HG03378 (cell line): ENCODE results near the gene KRABD2.
"Not testable (repeated sequence)": the region's sequence is repeated elsewhere in the genome, so short reads cannot be mapped to it uniquely, and the experiment has no call there.

ENCODE experiments used
- ATAC-seq: cut with Tn5 transposase; IDR thresholded peaks from one replicate; pipeline ENCODE4 v1.9.1; 2021; ENCODE audit warnings: mild to moderate bottlenecking, moderate library complexity; ENCODE audit not compliant: unreplicated experiment

KRABD2 gene

DNA sequence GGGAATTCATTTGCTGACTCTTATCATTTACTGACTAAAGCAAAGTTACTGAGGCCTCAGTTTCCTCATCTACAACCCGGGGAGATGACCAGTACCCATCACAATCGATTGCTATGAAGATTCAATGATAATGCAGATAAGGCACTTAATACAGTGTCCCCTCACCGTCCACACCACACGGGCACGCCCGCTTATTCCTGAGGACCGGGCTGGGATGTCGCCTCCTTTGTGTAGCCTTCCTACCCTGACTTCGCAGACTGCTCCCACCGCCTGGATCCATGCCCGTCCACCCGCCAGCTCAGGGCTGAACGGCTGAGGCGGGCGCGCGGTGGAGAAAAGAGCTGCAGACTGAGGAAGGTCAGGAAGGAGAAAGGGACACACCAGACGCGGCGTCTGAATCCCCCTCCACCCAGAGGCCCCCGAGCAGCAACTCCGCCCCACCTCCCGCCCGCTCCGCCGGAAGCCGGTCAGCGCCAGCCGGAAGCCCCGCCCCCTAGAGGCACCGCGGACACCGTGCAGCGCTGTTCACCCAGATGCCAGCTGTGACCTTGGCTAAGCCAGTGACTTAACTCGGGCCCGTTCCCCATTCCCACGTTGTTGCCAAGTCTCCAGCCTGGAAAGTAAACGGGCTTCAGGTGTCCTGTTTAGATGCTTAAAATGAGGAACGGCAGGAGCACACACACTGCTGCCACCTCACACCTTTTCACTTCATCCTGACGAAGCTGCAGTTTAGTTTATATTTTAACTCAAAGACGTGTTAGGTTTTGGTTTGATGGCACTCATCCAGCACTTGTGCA lies at the start of gene KRABD2:
TSS of gene KRABD2 (minus strand) at position 434 of the 797 bp plus-strand sequence.
- ATAC-seq, result no peak

- no peak for ATAC-seq
These were observed 45.1 kb upstream of the KRABD2 start for GRCh38 chr17:8421571-8421970.

- no peak for ATAC-seq
These were observed 43.8 kb upstream of the KRABD2 start for GRCh38 chr17:8420041-8420934.

DNA sequence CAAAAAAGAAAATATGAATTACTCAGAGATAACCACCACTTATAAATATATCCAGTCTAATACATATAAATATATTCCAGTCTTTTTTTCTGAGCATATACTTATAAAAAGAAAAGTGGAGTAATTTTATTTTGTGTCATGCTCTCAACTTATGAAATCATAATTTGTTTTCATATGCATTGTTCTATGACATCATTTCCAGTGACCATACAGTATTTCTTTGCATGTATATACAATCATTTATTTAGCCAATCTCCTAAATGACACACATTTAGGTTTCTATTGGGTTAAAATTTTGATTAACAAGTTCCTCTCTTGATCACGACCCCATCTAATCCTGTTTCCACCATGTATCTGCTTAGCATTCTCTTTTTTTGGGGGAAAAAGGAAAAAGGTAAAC lies 42.8 kb upstream of the KRABD2 start:
- no peak for ATAC-seq

GRCh38 chr17:8418471-8418870 lies 42.0 kb upstream of the KRABD2 start:
- ATAC-seq, result no peak

DNA sequence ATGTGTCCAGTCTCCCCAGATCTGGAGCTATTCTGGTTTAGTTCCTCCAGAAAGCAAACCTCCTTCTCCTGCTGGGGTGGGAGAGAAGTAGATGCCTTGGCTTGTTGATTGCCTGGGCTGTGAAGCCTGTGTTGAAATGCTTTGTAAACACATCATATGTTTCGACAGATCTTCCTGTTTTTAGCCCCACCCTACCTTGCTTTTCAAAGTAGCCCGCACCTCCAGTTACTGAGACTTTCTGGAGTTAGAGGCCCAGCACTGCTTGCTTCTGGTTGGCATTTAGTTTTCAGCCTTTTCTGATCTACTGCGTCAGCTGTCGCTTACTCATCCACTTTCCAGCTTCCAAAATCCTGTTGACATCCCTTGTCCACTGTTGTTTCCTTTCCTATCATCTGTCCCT lies 41.3 kb upstream of the KRABD2 start:
- no peak for ATAC-seq

DNA sequence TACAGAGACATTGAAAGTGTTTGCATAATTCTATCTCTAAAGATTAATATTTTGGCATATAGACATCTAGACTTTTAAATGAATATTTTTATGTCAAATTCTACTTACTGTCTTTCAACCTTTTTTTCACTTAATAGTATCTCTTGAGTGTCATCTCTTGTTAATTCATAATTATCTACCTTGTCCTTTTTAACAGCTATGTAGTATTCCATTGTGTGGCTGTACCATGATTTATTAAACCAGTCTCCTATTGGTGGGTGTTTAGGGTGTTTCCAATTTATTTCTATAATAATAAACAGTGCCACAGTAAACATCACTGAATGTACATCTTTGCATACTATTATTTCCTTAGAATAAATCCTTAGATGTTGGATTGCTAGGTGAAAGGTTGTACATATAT lies 37.4 kb upstream of the KRABD2 start:
- ATAC-seq, result no peak

DNA sequence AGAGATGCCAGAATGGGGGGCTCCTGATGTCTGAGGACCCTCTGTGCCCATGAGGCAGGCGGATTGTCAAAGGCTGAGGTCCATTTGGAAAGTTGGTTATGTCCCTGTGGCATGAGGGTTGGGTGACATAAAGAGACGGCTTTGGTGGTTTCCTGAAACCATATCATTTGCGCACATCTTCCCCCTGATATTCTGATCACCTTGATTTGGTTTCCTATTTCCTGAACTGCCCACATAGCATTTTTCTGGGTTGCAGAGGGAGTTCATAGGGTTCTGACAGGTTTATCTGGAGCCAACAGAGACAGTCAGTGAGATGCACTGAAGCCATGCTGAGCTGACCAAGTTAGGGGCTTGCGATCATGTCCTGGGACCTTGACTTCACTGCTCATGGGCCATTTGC lies 36.8 kb upstream of the KRABD2 start:
- ATAC-seq, result no peak

DNA sequence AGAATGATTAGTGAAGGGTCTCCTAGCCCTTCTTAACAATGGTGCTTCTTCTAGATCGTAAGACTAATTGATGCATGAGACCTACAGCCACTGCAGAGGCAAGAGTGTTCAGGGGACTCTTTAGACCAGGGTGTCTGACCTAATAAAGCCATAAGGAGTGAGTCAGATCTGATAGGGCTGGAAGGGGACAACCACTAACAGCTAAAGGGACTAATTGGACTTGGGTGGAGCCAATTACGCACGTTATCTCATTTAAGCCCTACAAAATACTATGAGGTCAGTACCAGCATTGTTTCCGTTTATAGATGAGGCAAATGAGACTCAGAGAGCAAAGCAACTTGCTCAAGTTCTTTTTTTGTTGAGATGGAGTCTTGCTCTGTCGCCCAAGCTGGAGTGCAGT lies 35.6 kb upstream of the KRABD2 start:
- ATAC-seq, result no peak

DNA sequence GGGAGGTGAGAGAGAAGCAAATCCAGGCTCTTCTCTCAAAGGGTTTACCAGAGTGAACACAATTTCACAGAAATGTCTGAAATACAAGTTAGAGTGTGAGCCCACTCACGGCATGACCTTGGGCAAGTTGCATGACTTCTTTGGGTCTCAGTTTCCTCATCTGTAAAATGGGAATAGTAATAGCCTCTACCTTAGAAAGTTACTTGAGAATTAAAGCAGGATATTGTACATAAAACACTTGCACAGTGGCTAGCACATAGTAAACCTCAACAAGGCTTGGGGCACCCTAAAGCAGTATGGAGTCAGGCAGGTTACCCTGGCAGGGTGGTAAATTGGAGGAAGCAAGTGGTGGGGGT lies 34.4 kb upstream of the KRABD2 start:
- ATAC-seq, result no peak

- ATAC-seq, result no peak
These were observed 33.7 kb upstream of the KRABD2 start for GRCh38 chr17:8409966-8410882.

DNA sequence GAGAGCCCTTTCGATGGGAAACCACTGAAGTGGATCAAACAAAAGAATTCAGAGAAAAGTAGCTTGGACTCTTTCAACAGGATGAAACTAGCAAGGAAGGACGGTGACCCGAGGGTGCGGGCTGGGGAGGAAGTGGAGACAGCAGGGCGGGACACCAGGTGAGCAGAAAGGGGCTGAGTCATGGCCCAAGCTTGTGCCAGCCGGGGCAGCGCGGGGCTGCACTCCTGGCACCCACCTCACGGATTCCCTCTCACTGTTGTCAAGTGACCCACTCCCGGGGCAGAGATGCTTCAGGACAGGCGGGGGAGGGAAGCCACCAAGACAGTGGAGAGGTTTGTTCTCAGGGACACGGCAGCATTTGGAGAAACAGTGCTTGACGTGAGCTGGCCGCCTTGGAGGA lies 31.9 kb upstream of the KRABD2 start:
- ATAC-seq, result no peak

- ATAC-seq, result no peak
These were observed 29.7 kb upstream of the KRABD2 start for GRCh38 chr17:8406174-8406573.

GRCh38 chr17:8405499-8406016 lies 29.1 kb upstream of the KRABD2 start:
- no peak for ATAC-seq

DNA sequence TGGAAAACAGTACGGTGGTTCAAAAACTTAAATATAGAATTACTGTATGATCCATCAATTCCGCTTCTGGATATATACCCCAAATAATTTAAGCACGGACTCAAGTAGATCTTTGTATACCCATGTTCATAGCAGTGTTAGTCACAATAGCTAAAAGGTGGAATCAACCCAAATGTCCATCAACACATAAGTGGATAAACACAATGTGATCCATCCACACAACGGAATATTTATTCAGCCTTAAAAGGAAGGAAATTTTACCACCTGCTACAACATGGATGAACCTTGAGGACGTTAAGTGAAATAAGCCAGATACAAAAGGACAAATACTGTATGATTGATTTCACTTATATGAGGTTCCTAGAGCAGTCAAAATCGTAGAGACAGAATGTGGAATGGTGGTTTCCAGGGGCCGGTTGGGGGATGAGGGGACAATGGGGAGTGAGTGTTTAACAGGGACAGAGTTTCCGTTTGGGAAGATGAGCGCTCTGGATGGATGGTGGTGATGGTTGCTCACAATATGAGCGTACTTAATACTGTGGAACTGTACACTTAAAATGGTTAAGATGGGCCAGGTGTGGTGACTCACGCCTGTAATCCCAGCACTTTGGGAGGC lies 26.5 kb upstream of the KRABD2 start:
- ATAC-seq, result no peak

GRCh38 chr17:8401107-8401506 lies 24.6 kb upstream of the KRABD2 start:
- no peak for ATAC-seq

GRCh38 chr17:8398980-8399379 lies 22.5 kb upstream of the KRABD2 start:
- ATAC-seq, result no peak

- ATAC-seq, result no peak
These were observed 21.1 kb upstream of the KRABD2 start, which contains the start of gene RNF222 for GRCh38 chr17:8397636-8398035. Gene RNF222, minus strand, starts transcription at chr17:8397827. Its CDS starts 4,366 bp downstream, at chr17:8393461.

DNA sequence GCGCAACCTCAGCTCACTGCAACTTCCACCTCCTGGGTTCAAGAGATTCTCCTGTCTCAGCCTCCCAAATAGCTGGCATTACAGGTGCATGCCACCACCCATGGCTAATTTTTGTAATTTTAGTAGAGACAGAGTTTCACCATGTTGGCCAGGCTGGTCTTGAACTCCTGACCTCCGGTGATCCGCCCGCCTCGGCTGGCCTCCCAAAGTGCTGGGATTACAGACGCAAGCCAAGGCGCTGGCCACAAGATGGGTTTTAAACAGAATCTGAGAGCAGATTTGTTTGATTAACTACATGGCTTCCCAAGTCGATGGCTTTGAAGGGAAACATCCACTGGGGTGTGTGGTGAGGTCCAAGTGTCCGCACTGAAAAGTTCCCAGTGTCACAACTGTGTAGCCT lies 18.0 kb upstream of the KRABD2 start:
- ATAC-seq, result not testable (repeated sequence)

DNA sequence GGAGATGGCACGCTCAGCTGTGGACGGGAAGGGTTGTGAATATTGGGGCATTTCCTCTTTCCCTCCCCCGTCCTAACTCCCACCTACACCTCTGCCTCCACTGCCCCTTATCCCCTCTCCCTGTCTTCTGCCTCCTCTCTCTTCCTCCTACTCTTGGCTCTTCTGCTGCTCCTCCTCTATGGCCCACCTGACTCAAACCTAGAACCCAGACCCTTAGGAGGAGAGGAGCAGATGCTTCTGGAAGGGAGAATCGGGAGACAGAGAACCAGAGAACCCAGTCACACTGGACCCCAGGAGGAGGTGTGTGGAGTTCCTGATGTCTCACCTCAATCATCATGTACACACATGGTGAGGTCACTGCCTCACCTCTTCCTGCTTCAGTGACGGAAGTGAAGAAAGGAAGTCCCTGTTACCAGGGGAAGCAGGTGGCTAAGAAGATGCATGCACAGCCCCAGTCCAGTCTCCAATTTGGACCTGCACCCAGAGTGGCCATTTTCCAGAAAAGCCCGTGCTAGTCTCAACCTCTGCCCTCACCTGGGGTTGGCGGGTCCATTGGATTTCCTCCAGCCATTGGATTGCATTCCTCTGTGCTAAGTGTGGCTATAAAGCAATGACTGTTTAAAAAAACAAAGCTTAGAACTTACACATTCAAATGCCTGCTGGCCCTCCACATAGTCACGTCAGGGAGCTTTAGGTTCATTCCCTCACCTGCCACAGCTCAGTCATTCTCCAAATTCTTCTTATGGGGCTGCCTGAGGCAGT lies 17.1 kb upstream of the KRABD2 start:
- no peak for ATAC-seq
